HepG2 (cell line): ENCODE results near the gene AP2A2. TPM values are rescaled to one million over a fixed set of nuclear protein-coding genes. Genes with fewer than 3 reads are reported as not detected.

Experiments
- ATAC-seq: fragments of 200-7000 bp; cut with Tn5 transposase; 3 replicates; pipeline ENCODE4 v1.9.1; 2020; ENCODE audit warnings: mild to moderate bottlenecking, moderate library complexity
- BruUV-seq: library from RNA; stranded (reverse); fragments of 400-500 nt; replicated peaks from 2 replicates; lab custom pipeline; 2021; lab: Mats Ljungman, UMichigan
- CTCF ChIA-PET: fragments of 300-600 bp; formaldehyde crosslinking; extraction: SDS; loops from one replicate; lab custom pipeline; 2021; ENCODE audit warnings: low total read pairs, inconsistent platforms, low intra/inter-chr PET ratio; lab: Yijun Ruan, JAX
- POLR2A ChIA-PET: fragments of 350-600 bp; sonication (Branson Sonifier 250); formaldehyde crosslinking; loops from one replicate; lab custom pipeline; 2020; ENCODE audit warnings: antibody characterized with exemption, inconsistent platforms; lab: Yijun Ruan, JAX
- DNase-seq: peaks from one replicate; pipeline ENCODE4 v3.0.0-alpha.2; 2015; ENCODE audit warnings: low spot score
- FAIRE-seq: peaks from 3 replicates; lab custom pipeline; 2011; peaks lifted over from hg19 to GRCh38; lab: Jason Lieb, UNC
- H2AFZ ChIP-seq: one replicate; pipeline ENCODE4 v1.6.1; 2011; ENCODE audit warnings: low read length, inconsistent platforms
- H3K27ac ChIP-seq: fragments of 300-600 bp; 3 replicates; pipeline ENCODE4 v1.8.0; 2011; ENCODE audit warnings: mixed run types, mild to moderate bottlenecking, mixed read lengths, low read length, inconsistent platforms; ENCODE audit not compliant: insufficient read depth; ENCODE audit errors: extremely low read length
- H3K27me3 ChIP-seq, 2 experiments: fragments of 200-600 bp in 1 of 2; 2 replicates in 1 of 2; 3 replicates in 1 of 2; pipeline versions ENCODE4 v1.6.0 to v1.8.0; 2011; ENCODE audit warnings: low read length in 2 of 2, mild to moderate bottlenecking in 2 of 2, moderate library complexity in 2 of 2, inconsistent platforms in 1 of 2; ENCODE audit not compliant: insufficient read depth in 2 of 2, control insufficient read depth in 1 of 2
- H3K36me3 ChIP-seq, 2 experiments: fragments of 200-600 bp in 1 of 2; replicated peaks in 1 of 2; 2 replicates in 1 of 2; 3 replicates in 1 of 2; pipeline versions ENCODE4 v1.5.1 to v1.8.0; 2011; ENCODE audit warnings: low read length in 2 of 2, inconsistent platforms in 1 of 2; ENCODE audit not compliant: insufficient read depth in 2 of 2, control insufficient read depth in 1 of 2
- H3K4me1 ChIP-seq: 2 replicates; pipeline ENCODE4 v1.5.1; 2012; ENCODE audit warnings: low read length, inconsistent platforms; ENCODE audit not compliant: insufficient read depth
- H3K4me2 ChIP-seq: 2 replicates; pipeline ENCODE4 v1.6.0; 2011; ENCODE audit warnings: low read depth, low read length, inconsistent platforms
- H3K4me3 ChIP-seq, 3 experiments: fragments of 200-600 bp in 1 of 3; sonication (generic), shearing (Covaris generic) in 1 of 3; replicated peaks in 1 of 3; 2 replicates each; pipeline ENCODE4 v1.5.1; 2011 to 2016; ENCODE audit warnings: low read length in 3 of 3, inconsistent platforms in 2 of 3, low read depth in 2 of 3, mild to moderate bottlenecking in 2 of 3, control low read depth in 1 of 3, mixed read lengths in 1 of 3; ENCODE audit not compliant: insufficient read depth in 1 of 3
- H3K79me2 ChIP-seq: one replicate; pipeline ENCODE4 v1.6.1; 2011; ENCODE audit warnings: low read length, inconsistent platforms; ENCODE audit not compliant: insufficient read depth
- H3K9ac ChIP-seq: 2 replicates; pipeline ENCODE4 v1.6.0; 2011; ENCODE audit warnings: mild to moderate bottlenecking, low read depth, low read length, inconsistent platforms; ENCODE audit not compliant: insufficient read depth
- H3K9me3 ChIP-seq: 2 replicates; pipeline ENCODE4 v1.5.1; 2012; ENCODE audit warnings: mild to moderate bottlenecking, low read length
- H4K20me1 ChIP-seq: 2 replicates; pipeline ENCODE4 v1.6.0; 2011; ENCODE audit warnings: inconsistent platforms, mild to moderate bottlenecking, low read length, moderate library complexity; ENCODE audit not compliant: insufficient read depth
- CEBPZ ChIP-seq: IDR thresholded peaks from 2 replicates; pipeline ENCODE4 v1.6.1; 2012; ENCODE audit warnings: low read length, improper control_type of control experiment
- HMGA1 ChIP-seq: sonication (generic); formaldehyde crosslinking; conservative IDR thresholded peaks from 2 replicates; pipeline ENCODE4 v1.4.0; 2020; ENCODE audit warnings: missing genetic modification reagents
- KAT7 ChIP-seq: IDR thresholded peaks from 2 replicates; pipeline ENCODE4 v1.6.1; 2018; ENCODE audit warnings: borderline replicate concordance, missing compliant biosample characterization
- MAFF ChIP-seq: IDR thresholded peaks from 2 replicates; pipeline ENCODE4 v1.6.1; 2011; ENCODE audit warnings: low read depth, low read length, improper control_type of control experiment
- PHF5A ChIP-seq: IDR thresholded peaks from one replicate; pipeline ENCODE4 v1.6.1; 2018; ENCODE audit warnings: low read depth, missing genetic modification reagents; ENCODE audit not compliant: unreplicated experiment
- PRMT3 ChIP-seq: sonication (generic); formaldehyde crosslinking; IDR thresholded peaks from 2 replicates; pipeline ENCODE4 v1.8.1; 2022; ENCODE audit warnings: low read depth, mild to moderate bottlenecking, moderate library complexity, missing genetic modification reagents, borderline replicate concordance
- RXRA ChIP-seq: sonication (generic); formaldehyde crosslinking; IDR thresholded peaks from 2 replicates; pipeline ENCODE4 v1.5.1; 2020; ENCODE audit warnings: missing genetic modification reagents
- ZMYM4 ChIP-seq: sonication (generic); formaldehyde crosslinking; IDR thresholded peaks from 2 replicates; pipeline ENCODE4 v1.8.1; 2023; ENCODE audit warnings: mild to moderate bottlenecking, missing genetic modification reagents
- ZNF260 ChIP-seq: sonication (generic); formaldehyde crosslinking; IDR thresholded peaks from 2 replicates; pipeline ENCODE4 v1.4.0; 2020; ENCODE audit warnings: missing genetic modification reagents, low read depth, mild to moderate bottlenecking, borderline replicate concordance
- ZNF530 ChIP-seq: sonication (generic); formaldehyde crosslinking; IDR thresholded peaks from 2 replicates; pipeline ENCODE4 v1.5.0; 2020; ENCODE audit warnings: low read depth, mild to moderate bottlenecking, missing genetic modification reagents
- ZNF615 ChIP-seq: sonication (generic); formaldehyde crosslinking; IDR thresholded peaks from 2 replicates; pipeline ENCODE4 v1.5.0; 2020; ENCODE audit warnings: mild to moderate bottlenecking, missing genetic modification reagents, borderline replicate concordance
- WGBS: methylation state at CpG from one replicate; pipeline ENCODE4 v1.1.6; 2017; ENCODE audit warnings: low lambda C conversion rate; 5-methylcytosine and 5-hydroxymethylcytosine counted together
- in situ Hi-C: cut with HindIII; loops from 2 replicates; pipeline ENCODE4 v1.10.0; 2017; ENCODE audit warnings: low pct_unique_long_range_greater_than_20kb; ENCODE audit not compliant: extremely low pct_ligation_motif_present
- intact Hi-C: fragments of 100-400 bp; cut with micrococcal nuclease; formaldehyde crosslinking; loops from one replicate; pipeline ENCODE4 v1.10.0; 2022; ENCODE audit not compliant: unreplicated experiment
- polyA plus RNA-seq, 8 experiments: library from polyadenylated mRNA; depleted of rRNA in 3 of 8; stranded (reverse) in 7 of 8; unstranded in 1 of 8; fragments of >200 nt; fragmentation: Illumina TruSeq in 4 of 8; extraction: Trizol in 4 of 8; gene quantifications; 2 replicates each; pipeline versions ENCODE4 v1.2.1 to v1.2.3, GENCODE V29; 2011 to 2016; ENCODE audit warnings: low read depth in 4 of 8, missing spikeins in 1 of 8, mixed read lengths in 1 of 8; ENCODE audit not compliant: insufficient read depth in 1 of 8
- total RNA-seq, 5 experiments: library from RNA; depleted of rRNA; stranded (reverse); fragments of >200 nt; fragmentation: Illumina TruSeq; extraction: Trizol; gene quantifications; 2 replicates each; pipeline ENCODE4 v1.2.3, GENCODE V29; 2016; ENCODE audit warnings: low read depth in 1 of 5
- TF ChIP-seq, protein P1 (sequence below): sonication (generic); formaldehyde crosslinking; IDR thresholded peaks from 2 replicates; pipeline ENCODE4 v1.9.0; 2021; ENCODE audit warnings: mild to moderate bottlenecking, missing genetic modification reagents

AP2A2 gene
- total and polyA plus RNA-seq, 2 of the 13 experiments (the other 11 are each of a cell fraction or from before 2014, with no cell fraction given), result 25.7 to 75.7 TPM

GRCh38 chr11:997907-998306 is 72.2 kb downstream of the AP2A2 start:
- Histone ChIP-seq H3K27ac (no peak overlapping the region), H3K9ac (no peak overlapping the region), H3K79me2 (no peaks in the 10 kb centered on the region), H2AFZ (no peak overlapping the region), H4K20me1 (0 out of 2 replicates have a peak, but pooled peaks cover 2% of the 10 kb centered on the region), H3K4me3 (no peak overlapping the region), H3K36me3 (peaks cover 23 to 44% of the 10 kb centered on the region in 2 experiments; a peak in 4 of 5 replicates), H3K9me3 (no peaks in the 10 kb centered on the region), H3K4me2 (no peak overlapping the region), H3K4me1 (no peaks in the 10 kb centered on the region), H3K27me3 (no peaks in the 10 kb centered on the region)
- FAIRE-seq, result no peak
- ATAC-seq, result no peak
- ChIA-PET POLR2A (no interaction called here), CTCF (no interaction called here)
- no TSS peak for BruUV-seq
- in situ Hi-C loops (no loop called here), intact Hi-C loops (no loop called here)
- no peak for DNase-seq
- 97% methylated on average over 10 of the region's 14 CpGs for WGBS
- no peak for TF ChIP-seq KAT7
- TF ChIP-seq RXRA (CRISPR knock-in tag), result no peak
- TF ChIP-seq MAFF, result no peak
- TF ChIP-seq ZNF615 (CRISPR knock-in tag), result no peak
- TF ChIP-seq ZNF530 (CRISPR knock-in tag), result no peak
- TF ChIP-seq PRMT3 (CRISPR knock-in tag), result no peak
- TF ChIP-seq HMGA1 (CRISPR knock-in tag), result no peak
- no peak for TF ChIP-seq ZNF260 (CRISPR knock-in tag)
- TF ChIP-seq, protein P1, sequence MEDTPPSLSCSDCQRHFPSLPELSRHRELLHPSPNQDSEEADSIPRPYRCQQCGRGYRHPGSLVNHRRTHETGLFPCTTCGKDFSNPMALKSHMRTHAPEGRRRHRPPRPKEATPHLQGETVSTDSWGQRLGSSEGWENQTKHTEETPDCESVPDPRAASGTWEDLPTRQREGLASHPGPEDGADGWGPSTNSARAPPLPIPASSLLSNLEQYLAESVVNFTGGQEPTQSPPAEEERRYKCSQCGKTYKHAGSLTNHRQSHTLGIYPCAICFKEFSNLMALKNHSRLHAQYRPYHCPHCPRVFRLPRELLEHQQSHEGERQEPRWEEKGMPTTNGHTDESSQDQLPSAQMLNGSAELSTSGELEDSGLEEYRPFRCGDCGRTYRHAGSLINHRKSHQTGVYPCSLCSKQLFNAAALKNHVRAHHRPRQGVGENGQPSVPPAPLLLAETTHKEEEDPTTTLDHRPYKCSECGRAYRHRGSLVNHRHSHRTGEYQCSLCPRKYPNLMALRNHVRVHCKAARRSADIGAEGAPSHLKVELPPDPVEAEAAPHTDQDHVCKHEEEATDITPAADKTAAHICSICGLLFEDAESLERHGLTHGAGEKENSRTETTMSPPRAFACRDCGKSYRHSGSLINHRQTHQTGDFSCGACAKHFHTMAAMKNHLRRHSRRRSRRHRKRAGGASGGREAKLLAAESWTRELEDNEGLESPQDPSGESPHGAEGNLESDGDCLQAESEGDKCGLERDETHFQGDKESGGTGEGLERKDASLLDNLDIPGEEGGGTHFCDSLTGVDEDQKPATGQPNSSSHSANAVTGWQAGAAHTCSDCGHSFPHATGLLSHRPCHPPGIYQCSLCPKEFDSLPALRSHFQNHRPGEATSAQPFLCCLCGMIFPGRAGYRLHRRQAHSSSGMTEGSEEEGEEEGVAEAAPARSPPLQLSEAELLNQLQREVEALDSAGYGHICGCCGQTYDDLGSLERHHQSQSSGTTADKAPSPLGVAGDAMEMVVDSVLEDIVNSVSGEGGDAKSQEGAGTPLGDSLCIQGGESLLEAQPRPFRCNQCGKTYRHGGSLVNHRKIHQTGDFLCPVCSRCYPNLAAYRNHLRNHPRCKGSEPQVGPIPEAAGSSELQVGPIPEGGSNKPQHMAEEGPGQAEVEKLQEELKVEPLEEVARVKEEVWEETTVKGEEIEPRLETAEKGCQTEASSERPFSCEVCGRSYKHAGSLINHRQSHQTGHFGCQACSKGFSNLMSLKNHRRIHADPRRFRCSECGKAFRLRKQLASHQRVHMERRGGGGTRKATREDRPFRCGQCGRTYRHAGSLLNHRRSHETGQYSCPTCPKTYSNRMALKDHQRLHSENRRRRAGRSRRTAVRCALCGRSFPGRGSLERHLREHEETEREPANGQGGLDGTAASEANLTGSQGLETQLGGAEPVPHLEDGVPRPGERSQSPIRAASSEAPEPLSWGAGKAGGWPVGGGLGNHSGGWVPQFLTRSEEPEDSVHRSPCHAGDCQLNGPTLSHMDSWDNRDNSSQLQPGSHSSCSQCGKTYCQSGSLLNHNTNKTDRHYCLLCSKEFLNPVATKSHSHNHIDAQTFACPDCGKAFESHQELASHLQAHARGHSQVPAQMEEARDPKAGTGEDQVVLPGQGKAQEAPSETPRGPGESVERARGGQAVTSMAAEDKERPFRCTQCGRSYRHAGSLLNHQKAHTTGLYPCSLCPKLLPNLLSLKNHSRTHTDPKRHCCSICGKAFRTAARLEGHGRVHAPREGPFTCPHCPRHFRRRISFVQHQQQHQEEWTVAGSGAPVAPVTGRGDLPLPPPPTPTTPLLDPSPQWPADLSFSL (CRISPR knock-in tag), result no peak
- TF ChIP-seq CEBPZ, result no peak
- no peak for TF ChIP-seq PHF5A (CRISPR knock-in tag)
- no peak for TF ChIP-seq ZMYM4 (CRISPR knock-in tag)
